ENCODE results near the gene PROCA1.

Gene PROCA1

GRCh38 chr17:28707339-28707720 lies 4.4 kb downstream of the PROCA1 start:
- DNase-seq (ENCODE audit: low read depth): no peak

- DNase-seq (ENCODE audit: low read depth): no peak
These were observed 5.0 kb downstream of the PROCA1 start for GRCh38 chr17:28706471-28707338.

GRCh38 chr17:28705728-28706334 lies 5.9 kb downstream of the PROCA1 start:
- DNase-seq (ENCODE audit: low read depth): no peak

GRCh38 chr17:28705074-28705659 lies 6.5 kb downstream of the PROCA1 start:
- DNase-seq (ENCODE audit: low read depth): no peak

GRCh38 chr17:28704219-28704858 lies 7.3 kb downstream of the PROCA1 start:
- DNase-seq (ENCODE audit: low read depth): no peak

- DNase-seq (ENCODE audit: low read depth): no peak
These were observed 8.0 kb downstream of the PROCA1 start for GRCh38 chr17:28703552-28704218.

GRCh38 chr17:28702752-28703150 lies 8.9 kb downstream of the PROCA1 start:
- DNase-seq (ENCODE audit: low read depth): no peak

- no peak for DNase-seq (ENCODE audit: low read depth)
These were observed 9.5 kb downstream of the PROCA1 start for GRCh38 chr17:28702026-28702751.

GRCh38 chr17:28700830-28701492 lies 10.7 kb downstream of the PROCA1 start:
- no peak for DNase-seq (ENCODE audit: low read depth)

GRCh38 chr17:28700278-28700677 lies 11.4 kb downstream of the PROCA1 start:
- no peak for DNase-seq (ENCODE audit: low read depth)

GRCh38 chr17:28698253-28698941 lies 13.3 kb downstream of the PROCA1 start:
- DNase-seq (ENCODE audit: low read depth): no peak

GRCh38 chr17:28693869-28694268 lies 17.8 kb downstream of the PROCA1 start:
- no peak for DNase-seq (ENCODE audit: low read depth)

- no peak for DNase-seq (ENCODE audit: low read depth)
These were observed 22.7 kb downstream of the PROCA1 start for GRCh38 chr17:28689011-28689410.

GRCh38 chr17:28688481-28688880 lies 23.2 kb downstream of the PROCA1 start:
- DNase-seq (ENCODE audit: low read depth): no peak

- no peak for DNase-seq (ENCODE audit: low read depth)
These were observed 25.4 kb downstream of the PROCA1 start for GRCh38 chr17:28686296-28686695.

GRCh38 chr17:28685366-28685765 lies 26.3 kb downstream of the PROCA1 start:
- DNase-seq (ENCODE audit: low read depth): no peak

GRCh38 chr17:28684963-28685362 lies 26.7 kb downstream of the PROCA1 start:
- DNase-seq (ENCODE audit: low read depth): no peak

GRCh38 chr17:28682655-28683054 lies 29.0 kb downstream of the PROCA1 start:
- no peak for DNase-seq (ENCODE audit: low read depth)

- DNase-seq (ENCODE audit: low read depth): no peak
These were observed 35.7 kb downstream of the PROCA1 start for GRCh38 chr17:28675980-28676379.

GRCh38 chr17:28675490-28675889 lies 36.2 kb downstream of the PROCA1 start:
- no peak for DNase-seq (ENCODE audit: low read depth)
